Testis (tissue), 3 donors: Measurements from ENCODE around the gene LIN7C. TPM values are rescaled to one million over a fixed set of nuclear protein-coding genes. Genes with fewer than 3 reads are reported as not detected.

ENCODE experiments used
- DNase-seq: peaks from one replicate; pipeline ENCODE4 v3.0.0-alpha.2; 2019
- H3K27ac ChIP-seq, 2 donors: fragments of 200-600 bp; sonication (generic); one replicate each; pipeline ENCODE4 v1.5.1; 2019
- H3K27me3 ChIP-seq: fragments of 200-600 bp; sonication (generic); one replicate; pipeline ENCODE4 v1.5.1; 2019
- H3K36me3 ChIP-seq: fragments of 200-600 bp; sonication (generic); one replicate; pipeline ENCODE4 v1.5.1; 2017; ENCODE audit warnings: low read depth; ENCODE audit errors: missing control alignments
- H3K4me1 ChIP-seq: fragments of 200-600 bp; sonication (generic); one replicate; pipeline ENCODE4 v1.5.1; 2019
- H3K4me3 ChIP-seq, 2 donors: fragments of 200-600 bp; sonication (generic); one replicate each; pipeline ENCODE4 v1.5.1; 2017 to 2019
- H3K9me3 ChIP-seq: fragments of 200-600 bp; sonication (generic); one replicate; pipeline ENCODE4 v1.5.1; 2017
- POLR2A ChIP-seq: fragments of 450-650 bp; IDR thresholded peaks from one replicate; pipeline ENCODE4 v1.6.1; 2017; ENCODE audit warnings: antibody characterized with exemption, mild to moderate bottlenecking, moderate library complexity
- WGBS, 2 donors: methylation state at CpG; one replicate each; pipeline ENCODE4 v1.1.5; 2018; 5-methylcytosine and 5-hydroxymethylcytosine counted together
- intact Hi-C: fragments of 100-400 bp; cut with DNase I; formaldehyde crosslinking; loops from one replicate; pipeline ENCODE4 v1.15.1; 2023; ENCODE audit warnings: low total_unique reads
- polyA plus RNA-seq: library from polyadenylated mRNA; stranded (reverse); fragments of 350-450 nt; fragmentation: Illumina TruSeq; extraction: RNeasy Lipid Tissue Mini Kit (QIAGEN cat#74804); gene quantifications from one replicate; pipeline ENCODE4 v1.2.3, GENCODE V29; 2014; ENCODE audit warnings: low read depth, low replicate concordance; ENCODE audit not compliant: insufficient read depth
- total RNA-seq, 2 donors: library from RNA; depleted of rRNA; stranded (reverse); fragments of >200 nt; gene quantifications; one replicate each; pipeline ENCODE4 v1.2.3, GENCODE V29; 2016
- TF ChIP-seq, protein P1 (sequence below), 3 experiments: fragments of 450-650 bp in 2 of 3; fragments of 200-600 bp in 1 of 3; sonication (generic) in 1 of 3; IDR thresholded peaks; one replicate each; pipeline ENCODE4 v1.5.1; 2016 to 2019; ENCODE audit warnings: antibody characterized with exemption in 3 of 3, mild to moderate bottlenecking in 2 of 3, moderate library complexity in 1 of 3

The LIN7C gene
- total and polyA plus RNA-seq, 3 donors from 2014 or later: 6.9 to 23.1 (median 21.0) TPM

DNA sequence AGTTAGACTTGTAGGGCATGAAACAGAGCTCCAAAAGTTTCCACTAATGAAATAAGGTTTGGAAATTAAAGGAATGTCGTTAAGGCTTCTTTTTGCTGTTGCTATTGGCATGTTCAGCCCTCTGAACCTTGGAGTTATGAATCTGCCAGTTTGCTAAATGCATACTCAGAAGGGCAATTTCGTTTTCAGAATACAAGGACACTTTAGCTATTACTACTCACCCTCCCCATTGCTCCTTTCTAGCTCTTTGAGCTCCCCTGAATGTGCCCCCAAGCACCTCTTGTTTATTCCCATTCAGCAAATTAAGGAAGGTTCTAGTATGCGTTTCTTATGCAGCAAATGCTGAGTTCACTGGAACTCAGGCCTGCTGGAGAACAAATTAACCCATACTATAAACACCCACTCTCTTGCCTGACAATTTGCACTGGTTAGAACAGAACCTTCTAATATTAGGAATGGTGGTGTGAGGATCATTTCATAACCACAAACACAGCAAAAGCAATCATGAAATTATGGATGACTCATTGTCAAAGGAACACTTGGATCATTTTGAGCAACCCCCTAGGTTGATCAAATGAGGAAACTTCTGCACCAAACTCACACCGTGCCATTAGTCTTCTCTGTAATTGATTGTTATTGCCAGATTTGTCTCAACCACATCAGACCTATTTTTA lies 26.2 kb upstream of the LIN7C start:
- intact Hi-C loops: no loop called here
- Histone ChIP-seq H3K9me3 (no peaks in the 10 kb centered on the region), H3K27ac (no peak overlapping the region), H3K27me3 (no peaks in the 10 kb centered on the region), H3K4me1 (no peaks in the 10 kb centered on the region), H3K36me3 (no peaks in the 10 kb centered on the region), H3K4me3 (no peak overlapping the region)
- DNase-seq: no peak
- WGBS, 2 donors: 49 to 60% methylated on average over 4 of the region's 4 CpGs
- TF ChIP-seq POLR2A: no peak
- TF ChIP-seq, protein P1, sequence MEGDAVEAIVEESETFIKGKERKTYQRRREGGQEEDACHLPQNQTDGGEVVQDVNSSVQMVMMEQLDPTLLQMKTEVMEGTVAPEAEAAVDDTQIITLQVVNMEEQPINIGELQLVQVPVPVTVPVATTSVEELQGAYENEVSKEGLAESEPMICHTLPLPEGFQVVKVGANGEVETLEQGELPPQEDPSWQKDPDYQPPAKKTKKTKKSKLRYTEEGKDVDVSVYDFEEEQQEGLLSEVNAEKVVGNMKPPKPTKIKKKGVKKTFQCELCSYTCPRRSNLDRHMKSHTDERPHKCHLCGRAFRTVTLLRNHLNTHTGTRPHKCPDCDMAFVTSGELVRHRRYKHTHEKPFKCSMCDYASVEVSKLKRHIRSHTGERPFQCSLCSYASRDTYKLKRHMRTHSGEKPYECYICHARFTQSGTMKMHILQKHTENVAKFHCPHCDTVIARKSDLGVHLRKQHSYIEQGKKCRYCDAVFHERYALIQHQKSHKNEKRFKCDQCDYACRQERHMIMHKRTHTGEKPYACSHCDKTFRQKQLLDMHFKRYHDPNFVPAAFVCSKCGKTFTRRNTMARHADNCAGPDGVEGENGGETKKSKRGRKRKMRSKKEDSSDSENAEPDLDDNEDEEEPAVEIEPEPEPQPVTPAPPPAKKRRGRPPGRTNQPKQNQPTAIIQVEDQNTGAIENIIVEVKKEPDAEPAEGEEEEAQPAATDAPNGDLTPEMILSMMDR (IDR thresholded peaks at IDR 0.05): no peak

DNA sequence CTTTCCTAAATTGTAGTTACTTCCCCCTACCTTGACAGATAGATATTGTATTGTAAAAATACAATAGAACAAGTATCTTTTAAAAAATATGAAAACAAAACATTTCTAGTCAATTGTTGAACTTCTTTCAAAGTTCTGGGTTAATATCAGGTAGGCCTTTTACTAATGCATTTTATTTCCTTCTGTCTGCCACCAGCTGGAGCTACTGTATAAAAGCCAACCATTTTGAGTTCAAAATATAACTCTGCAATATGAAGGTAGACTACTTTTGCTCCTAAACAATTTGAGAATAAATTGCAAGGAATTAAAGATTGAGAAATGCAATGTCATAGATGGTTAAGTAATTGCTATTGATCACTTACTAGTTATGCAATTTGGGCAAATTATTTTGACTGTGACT lies 22.1 kb upstream of the LIN7C start:
- Histone ChIP-seq H3K4me3 (no peak overlapping the region), H3K9me3 (no peaks in the 10 kb centered on the region), H3K27me3 (no peaks in the 10 kb centered on the region), H3K4me1 (no peaks in the 10 kb centered on the region), H3K36me3 (no peaks in the 10 kb centered on the region), H3K27ac (no peak overlapping the region)
- intact Hi-C loops: no loop called here
- no peak for DNase-seq
- TF ChIP-seq, protein P1 (IDR thresholded peaks at IDR 0.05): no peak
- TF ChIP-seq POLR2A: no peak

DNA sequence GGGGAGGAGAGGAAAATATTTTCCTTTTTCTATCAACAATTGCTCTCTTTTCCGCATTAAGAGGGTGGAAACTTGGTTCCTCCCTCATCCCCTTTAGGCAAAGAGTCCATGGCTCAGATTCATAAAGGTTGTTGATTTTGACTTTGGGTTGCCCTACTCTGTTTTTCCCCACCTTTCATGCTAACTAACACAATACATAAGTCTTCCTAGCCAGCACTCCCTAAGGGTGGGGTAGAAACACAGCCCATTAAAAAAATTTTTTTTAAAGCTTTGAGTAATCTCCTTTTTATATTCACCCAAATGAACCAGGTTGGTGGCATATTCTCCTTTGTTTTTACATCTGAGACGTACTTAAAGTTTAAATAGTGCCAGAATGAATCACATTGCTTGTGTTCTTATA lies 20.0 kb upstream of the LIN7C start:
- H3K4me3 ChIP-seq: no peak overlapping the region
- no peaks in the 10 kb centered on the region for H3K9me3 ChIP-seq
- H3K36me3 ChIP-seq: no peaks in the 10 kb centered on the region
- 94 to 95% methylated on average over 2 of the region's 2 CpGs for WGBS, 2 donors
- intact Hi-C loops: no loop called here
- H3K27me3 ChIP-seq: no peaks in the 10 kb centered on the region
- H3K27ac ChIP-seq: no peak overlapping the region
- H3K4me1 ChIP-seq: no peaks in the 10 kb centered on the region
- no peak for DNase-seq
- TF ChIP-seq POLR2A: no peak
- TF ChIP-seq, protein P1 (IDR thresholded peaks at IDR 0.05): no peak

DNA sequence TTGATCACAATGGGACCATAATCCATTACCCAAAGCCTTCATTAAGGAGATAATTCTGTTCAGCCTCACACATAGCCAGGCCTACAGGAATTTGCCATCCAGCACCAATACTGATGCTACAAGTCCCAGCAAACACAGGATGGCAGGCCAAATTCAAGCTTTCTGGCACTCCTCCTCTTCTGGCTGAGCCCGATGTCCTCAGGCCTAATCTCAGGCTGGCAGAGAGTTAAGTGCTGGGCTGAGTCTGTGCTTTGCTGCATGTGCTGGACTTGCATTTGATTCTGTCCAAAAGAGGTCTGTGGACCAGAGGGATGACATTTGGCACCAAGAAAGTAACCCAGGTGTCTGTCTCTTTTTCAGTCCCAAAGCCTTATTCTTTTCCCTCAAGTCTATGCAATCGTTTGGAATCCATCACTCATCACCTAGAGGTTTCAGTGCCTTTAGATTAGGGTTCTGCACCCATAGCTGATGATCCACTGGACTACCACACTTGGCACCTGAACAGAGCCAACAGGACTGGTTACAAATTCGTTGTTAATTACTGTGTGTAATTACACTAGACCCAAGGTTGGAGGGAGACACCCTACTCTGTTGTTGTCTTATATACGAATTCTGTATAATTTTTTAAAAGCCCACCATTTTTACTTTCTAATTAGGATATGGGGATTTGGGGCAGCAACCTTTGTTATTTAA lies 19.4 kb upstream of the LIN7C start:
- H3K27me3 ChIP-seq: no peaks in the 10 kb centered on the region
- no peaks in the 10 kb centered on the region for H3K36me3 ChIP-seq
- no peak overlapping the region for H3K27ac ChIP-seq
- DNase-seq: no peak
- H3K9me3 ChIP-seq: no peaks in the 10 kb centered on the region
- intact Hi-C loops: no loop called here
- TF ChIP-seq, protein P1 (IDR thresholded peaks at IDR 0.05): no peak
- no peak for TF ChIP-seq POLR2A
- H3K4me3 ChIP-seq: no peak overlapping the region
- H3K4me1 ChIP-seq: no peaks in the 10 kb centered on the region
- 92 to 93% methylated on average over 4 of the region's 4 CpGs for WGBS, 2 donors

DNA sequence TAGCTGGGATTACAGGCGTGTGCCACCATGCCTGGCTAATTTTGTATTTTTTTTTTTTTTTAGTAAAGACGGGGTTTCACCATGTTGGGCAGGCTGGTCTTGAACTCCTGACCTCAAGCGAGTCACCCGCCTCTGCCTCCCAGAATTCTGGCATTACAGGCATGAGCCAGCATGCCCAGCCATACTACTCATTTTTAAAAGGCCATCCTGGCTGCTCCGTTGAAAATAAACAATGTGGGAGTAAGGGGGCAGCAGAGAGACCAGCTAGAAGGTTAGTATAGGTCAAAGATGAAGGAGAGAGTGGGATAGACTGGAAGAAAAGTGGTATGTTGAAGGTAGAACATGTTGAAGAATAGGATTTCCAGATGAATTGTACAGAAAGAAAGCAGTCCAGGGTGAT lies 17.6 kb upstream of the LIN7C start:
- intact Hi-C loops: no loop called here
- 71 to 73% methylated on average over 5 of the region's 5 CpGs for WGBS, 2 donors

More for the DNA sequence above, 17.6 kb upstream of the LIN7C start:
- no peak for DNase-seq
- Histone ChIP-seq H3K36me3 (no peaks in the 10 kb centered on the region), H3K4me1 (no peaks in the 10 kb centered on the region), H3K4me3 (no peak overlapping the region), H3K27me3 (no peaks in the 10 kb centered on the region), H3K27ac (no peak overlapping the region), H3K9me3 (no peaks in the 10 kb centered on the region)
- no peak for TF ChIP-seq POLR2A
- TF ChIP-seq, protein P1 (IDR thresholded peaks at IDR 0.05): no peak
